Ascending aorta (tissue), 2 donors: Measurements from ENCODE around the gene MYLK4. TPM values are rescaled to one million over a fixed set of nuclear protein-coding genes. Genes with fewer than 3 reads are reported as not detected.

Experiments used
- DNase-seq, 2 donors: peaks; one replicate each; pipeline ENCODE4 v3.0.0-alpha.2; 2019; ENCODE audit warnings: low spot score in 2 of 2
- H3K27ac ChIP-seq, 2 donors: fragments of 200-600 bp; sonication (generic); one replicate each; pipeline ENCODE4 v1.5.1; 2016 to 2017; ENCODE audit warnings: mild to moderate bottlenecking in 1 of 2
- H3K27me3 ChIP-seq: fragments of 200-600 bp; sonication (generic); one replicate; pipeline ENCODE4 v1.5.1; 2017
- H3K36me3 ChIP-seq, 2 donors: fragments of 200-600 bp; sonication (generic); one replicate each; pipeline ENCODE4 v1.5.1; 2016
- H3K4me1 ChIP-seq, 2 donors: fragments of 200-600 bp; sonication (generic); one replicate each; pipeline ENCODE4 v1.5.1; 2016 to 2017; ENCODE audit warnings: mild to moderate bottlenecking in 1 of 2
- H3K4me3 ChIP-seq, 2 donors: fragments of 200-600 bp; sonication (generic); one replicate each; pipeline ENCODE4 v1.5.1; 2016 to 2017; ENCODE audit warnings: mild to moderate bottlenecking in 1 of 2
- H3K9me3 ChIP-seq, 2 donors: fragments of 200-600 bp; sonication (generic); one replicate each; pipeline ENCODE4 v1.5.1; 2016
- intact Hi-C: fragments of 100-400 bp; cut with DNase I; formaldehyde crosslinking; loops from one replicate; pipeline ENCODE4 v1.15.1; 2023
- total RNA-seq: library from RNA; depleted of rRNA; stranded (reverse); fragments of >200 nt; gene quantifications from one replicate; pipeline ENCODE4 v1.1.0, GENCODE V29; 2016
- TF ChIP-seq, protein P1 (sequence below), 3 experiments: fragments of 200-600 bp in 2 of 3; fragments of 450-650 bp in 1 of 3; sonication (generic) in 2 of 3; IDR thresholded peaks; one replicate each; pipeline ENCODE4 v1.5.1; 2016 to 2019; ENCODE audit warnings: antibody characterized with exemption in 3 of 3, mild to moderate bottlenecking in 1 of 3, moderate library complexity in 1 of 3

The MYLK4 gene
- total RNA-seq, 1 donor from 2014 or later, result not detected

DNA sequence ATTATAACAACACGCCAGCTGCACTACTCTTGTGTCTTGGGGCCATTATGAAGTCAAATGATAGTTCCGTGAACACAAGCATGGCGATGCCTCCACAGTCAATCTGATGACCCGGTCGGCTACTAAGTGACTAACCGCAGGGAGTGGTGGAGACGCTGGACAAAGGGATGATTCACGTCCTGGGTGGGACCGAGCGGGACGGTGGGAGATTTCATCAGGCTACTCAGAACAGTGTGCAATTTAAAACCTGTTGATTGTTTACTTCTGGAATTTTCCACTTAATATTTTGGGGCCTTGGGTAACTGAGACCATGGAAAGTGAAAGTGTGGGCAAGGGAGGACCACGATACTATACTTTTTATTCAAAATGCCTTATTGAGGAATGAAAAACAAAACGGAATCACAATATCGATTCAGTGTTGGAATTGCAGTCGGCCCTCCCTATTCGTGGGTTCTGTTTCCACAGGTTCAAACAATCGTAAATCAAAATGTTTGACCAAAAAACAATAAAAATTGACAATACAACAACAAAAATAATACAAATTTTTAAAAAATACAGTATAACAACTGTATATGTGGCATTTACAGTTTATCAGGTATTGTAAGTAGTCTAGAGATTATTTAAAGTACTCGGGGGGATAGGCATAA, 66.5 kb downstream of the MYLK4 start:
- intact Hi-C loops, result no loop called here
- H3K27ac ChIP-seq, result no peak overlapping the region
- no peaks in the 10 kb centered on the region for H3K36me3 ChIP-seq
- TF ChIP-seq, protein P1, sequence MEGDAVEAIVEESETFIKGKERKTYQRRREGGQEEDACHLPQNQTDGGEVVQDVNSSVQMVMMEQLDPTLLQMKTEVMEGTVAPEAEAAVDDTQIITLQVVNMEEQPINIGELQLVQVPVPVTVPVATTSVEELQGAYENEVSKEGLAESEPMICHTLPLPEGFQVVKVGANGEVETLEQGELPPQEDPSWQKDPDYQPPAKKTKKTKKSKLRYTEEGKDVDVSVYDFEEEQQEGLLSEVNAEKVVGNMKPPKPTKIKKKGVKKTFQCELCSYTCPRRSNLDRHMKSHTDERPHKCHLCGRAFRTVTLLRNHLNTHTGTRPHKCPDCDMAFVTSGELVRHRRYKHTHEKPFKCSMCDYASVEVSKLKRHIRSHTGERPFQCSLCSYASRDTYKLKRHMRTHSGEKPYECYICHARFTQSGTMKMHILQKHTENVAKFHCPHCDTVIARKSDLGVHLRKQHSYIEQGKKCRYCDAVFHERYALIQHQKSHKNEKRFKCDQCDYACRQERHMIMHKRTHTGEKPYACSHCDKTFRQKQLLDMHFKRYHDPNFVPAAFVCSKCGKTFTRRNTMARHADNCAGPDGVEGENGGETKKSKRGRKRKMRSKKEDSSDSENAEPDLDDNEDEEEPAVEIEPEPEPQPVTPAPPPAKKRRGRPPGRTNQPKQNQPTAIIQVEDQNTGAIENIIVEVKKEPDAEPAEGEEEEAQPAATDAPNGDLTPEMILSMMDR (IDR thresholded peaks at IDR 0.05), result no peak
- no peak for DNase-seq
- no peaks in the 10 kb centered on the region for H3K27me3 ChIP-seq
- no peaks in the 10 kb centered on the region for H3K4me1 ChIP-seq
- no peaks in the 10 kb centered on the region for H3K9me3 ChIP-seq
- no peak overlapping the region for H3K4me3 ChIP-seq

DNA sequence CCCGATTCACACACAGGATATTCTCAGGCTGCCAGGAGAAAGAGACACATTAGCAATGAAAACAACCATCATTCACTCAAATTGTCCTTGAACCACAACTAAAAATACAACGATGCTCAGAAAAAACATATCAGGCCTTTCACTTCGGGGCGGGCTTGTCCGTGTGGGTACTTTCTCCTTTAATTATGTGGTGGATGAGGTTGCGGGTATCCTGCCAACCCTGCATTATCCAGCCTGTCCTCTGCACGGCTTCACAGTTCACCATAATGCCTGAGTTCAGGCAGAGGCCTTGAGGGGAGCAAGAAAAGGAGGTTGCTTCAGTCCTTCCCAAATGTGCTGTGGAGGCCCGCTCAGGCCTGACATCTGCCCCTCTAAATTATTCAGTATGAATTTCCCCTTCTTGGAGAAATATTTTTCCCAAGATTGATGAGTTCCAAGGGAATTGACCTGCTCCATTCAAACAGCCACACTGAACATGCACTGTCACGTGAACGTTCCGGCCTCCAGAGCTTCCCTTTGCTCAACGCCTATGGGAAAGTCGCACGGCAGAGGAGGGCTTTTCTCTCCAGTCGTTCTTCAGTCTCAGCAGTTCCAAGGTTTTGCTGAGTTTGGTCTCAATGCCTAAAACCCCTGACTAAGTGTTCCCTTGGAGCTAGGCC, 70.3 kb downstream of the MYLK4 start:
- intact Hi-C loops, result no loop called here

GRCh38 chr6:2677080-2677593, 73.6 kb downstream of the MYLK4 start:
- no peaks in the 10 kb centered on the region for H3K27me3 ChIP-seq
- H3K9me3 ChIP-seq, result no peaks in the 10 kb centered on the region
- no peaks in the 10 kb centered on the region for H3K4me1 ChIP-seq
- H3K27ac ChIP-seq, result no peak overlapping the region
- intact Hi-C loops, result no loop called here
- no peak for DNase-seq
- no peaks in the 10 kb centered on the region for H3K36me3 ChIP-seq
- TF ChIP-seq, protein P1 (IDR thresholded peaks at IDR 0.05), result no peak
- H3K4me3 ChIP-seq, result no peak overlapping the region

More for the DNA sequence above, 70.3 kb downstream of the MYLK4 start:
- TF ChIP-seq, protein P1 (IDR thresholded peaks at IDR 0.05), result no peak
- Histone ChIP-seq H3K36me3 (no peaks in the 10 kb centered on the region), H3K27me3 (no peaks in the 10 kb centered on the region), H3K4me1 (no peaks in the 10 kb centered on the region), H3K9me3 (no peaks in the 10 kb centered on the region), H3K27ac (no peak overlapping the region), H3K4me3 (no peak overlapping the region)
- no peak for DNase-seq

DNA sequence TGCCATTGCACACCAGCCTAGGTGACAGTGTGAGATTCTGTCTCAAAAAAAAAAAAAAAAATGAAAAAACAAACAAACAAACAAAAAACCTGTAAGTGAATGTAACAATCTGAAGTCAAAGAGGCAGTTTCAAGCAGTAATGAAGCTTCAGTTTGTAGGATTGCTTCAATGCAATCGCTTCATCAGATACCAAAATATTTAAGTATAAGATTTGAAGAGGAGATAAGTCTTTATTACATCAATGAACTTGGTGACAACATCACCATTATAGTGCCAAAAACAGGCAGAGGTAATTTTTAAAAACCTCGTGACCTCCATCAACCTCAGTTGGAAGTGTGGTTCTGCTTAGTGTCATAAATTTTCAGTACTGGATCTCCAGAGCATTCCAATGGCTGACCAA, 74.7 kb downstream of the MYLK4 start:
- H3K27me3 ChIP-seq, result no peaks in the 10 kb centered on the region
- no peaks in the 10 kb centered on the region for H3K9me3 ChIP-seq
- intact Hi-C loops, result no loop called here
- H3K4me3 ChIP-seq, result no peak overlapping the region
- TF ChIP-seq, protein P1 (IDR thresholded peaks at IDR 0.05), result no peak
- H3K4me1 ChIP-seq, result no peaks in the 10 kb centered on the region
- no peaks in the 10 kb centered on the region for H3K36me3 ChIP-seq
- H3K27ac ChIP-seq, result no peak overlapping the region
- DNase-seq, result no peak

- H3K27me3 ChIP-seq, result no peaks in the 10 kb centered on the region
- H3K4me3 ChIP-seq, result no peak overlapping the region
- intact Hi-C loops, result no loop called here
- no peak overlapping the region for H3K27ac ChIP-seq
- TF ChIP-seq, protein P1 (IDR thresholded peaks at IDR 0.05), result no peak
- no peaks in the 10 kb centered on the region for H3K9me3 ChIP-seq
- no peak for DNase-seq
- H3K4me1 ChIP-seq, result no peaks in the 10 kb centered on the region
- no peaks in the 10 kb centered on the region for H3K36me3 ChIP-seq
Measured at GRCh38 chr6:2674857-2675256, 75.9 kb downstream of the MYLK4 start.
